Mesenteric fat pad (tissue), 1 donor: ENCODE measurements around the gene PPM1E. TPM values are rescaled to one million over a fixed set of nuclear protein-coding genes. Genes with fewer than 3 reads are reported as not detected.
"Not testable (repeated sequence)": the region's sequence is repeated elsewhere in the genome, so short reads cannot be mapped to it uniquely, and the experiment has no call there.

Experiments
- DNase-seq: peaks from one replicate; pipeline ENCODE4 v3.0.0-alpha.2; 2020; ENCODE audit warnings: low spot score
- total RNA-seq: library from RNA; stranded (reverse); fragmentation: NEBNext Ultra II Directional; extraction: Animal tissue kit (Norgen Biotek cat#: 25700); gene quantifications from one replicate; pipeline ENCODE4 v1.2.1, GENCODE V29; 2021
- donor health status: DM: yes; HTN: yes; CAD: no.

The PPM1E gene
- total RNA-seq, 1 donor from 2014 or later = 0.13 TPM

DNA sequence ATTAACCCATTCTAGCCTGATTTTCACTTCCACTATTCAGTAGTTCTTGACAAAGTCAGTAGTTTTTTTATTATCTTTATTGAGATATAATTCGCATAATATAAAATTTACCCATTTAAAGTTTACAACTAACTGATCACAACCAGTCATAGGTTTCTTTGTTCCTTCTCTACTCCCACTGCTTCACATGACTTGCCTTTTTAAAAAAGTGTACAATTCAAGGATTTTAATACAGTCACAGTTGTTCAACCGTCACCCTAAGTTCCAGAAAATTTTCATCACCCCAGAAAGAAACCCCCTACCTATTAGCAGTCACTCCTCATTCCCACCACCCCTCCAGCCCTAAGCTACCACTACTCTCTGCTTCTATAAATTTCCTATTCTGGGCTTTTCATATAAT lies 188.5 kb downstream of the PPM1E start:
- DNase-seq = no peak

GRCh38 chr17:58947411-58947810 lies 191.8 kb downstream of the PPM1E start:
- no peak for DNase-seq

- DNase-seq = no peak
Measured at GRCh38 chr17:58947824-58948223, 192.2 kb downstream of the PPM1E start.

- not testable (repeated sequence) for DNase-seq
Measured at GRCh38 chr17:58954358-58954757, 198.7 kb downstream of the PPM1E start.

DNA sequence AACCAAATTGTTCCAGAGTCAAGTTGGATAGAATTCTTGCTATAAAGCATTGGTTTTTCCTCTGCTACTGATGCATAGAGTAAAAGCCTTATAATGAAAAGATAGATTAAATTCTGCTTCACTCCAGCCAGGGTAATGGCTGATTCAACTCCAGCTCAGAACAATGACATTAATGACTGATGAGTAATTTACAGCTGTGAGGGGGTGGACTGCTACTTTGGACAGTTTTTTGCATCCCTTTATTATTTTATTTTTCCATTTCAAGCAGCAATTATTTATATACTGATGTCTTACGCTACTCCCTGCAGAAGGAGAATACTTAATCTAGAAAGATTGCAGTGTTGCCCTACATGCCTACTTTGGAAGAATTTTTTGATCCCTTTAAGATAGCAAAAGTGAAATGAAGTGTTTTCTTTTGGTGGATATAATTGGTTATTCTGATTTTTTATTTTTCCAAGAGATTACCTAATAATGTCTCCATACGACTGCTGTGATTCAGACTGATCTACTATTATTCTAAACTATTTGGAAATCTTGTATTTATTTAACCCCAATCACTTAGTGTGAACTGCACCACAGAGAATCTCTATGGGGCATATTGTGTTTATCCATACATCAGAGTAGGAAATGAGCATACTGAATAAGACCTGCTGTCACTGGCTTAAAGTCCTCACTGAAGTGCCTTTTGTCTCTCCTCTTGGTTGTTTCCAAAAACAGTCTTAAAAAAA lies 201.5 kb downstream of the PPM1E start:
- no peak for DNase-seq

GRCh38 chr17:58957725-58958073 lies 202.0 kb downstream of the PPM1E start:
- DNase-seq = not testable (repeated sequence)

GRCh38 chr17:58960068-58960467 lies 204.4 kb downstream of the PPM1E start:
- no peak for DNase-seq

GRCh38 chr17:58965221-58965620 lies 209.6 kb downstream of the PPM1E start:
- no peak for DNase-seq

- DNase-seq = no peak
Measured at GRCh38 chr17:58966208-58966607, 210.6 kb downstream of the PPM1E start.

- DNase-seq = no peak
Measured at GRCh38 chr17:58968426-58969061, 212.9 kb downstream of the PPM1E start.

DNA sequence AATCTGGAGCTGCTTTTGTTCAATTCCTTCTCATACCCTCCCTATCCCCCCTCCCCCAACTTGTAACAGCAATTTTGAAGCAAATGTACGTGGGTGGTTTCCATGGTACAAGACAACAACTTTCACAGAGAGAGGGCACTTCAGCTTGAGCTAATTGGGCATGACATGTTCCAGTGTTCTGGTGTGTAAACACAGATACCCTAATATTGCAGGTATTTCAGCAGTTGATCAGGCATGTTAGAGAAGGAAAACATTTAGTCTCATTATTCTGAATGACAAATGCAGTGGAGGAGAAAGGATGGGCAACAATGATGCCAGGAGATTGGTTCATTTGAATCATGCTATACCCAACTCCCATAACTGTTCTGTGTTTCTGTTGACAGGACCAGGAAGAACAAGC lies 213.5 kb downstream of the PPM1E start:
- DNase-seq = no peak

GRCh38 chr17:58969612-58970011 lies 214.0 kb downstream of the PPM1E start:
- DNase-seq = no peak

DNA sequence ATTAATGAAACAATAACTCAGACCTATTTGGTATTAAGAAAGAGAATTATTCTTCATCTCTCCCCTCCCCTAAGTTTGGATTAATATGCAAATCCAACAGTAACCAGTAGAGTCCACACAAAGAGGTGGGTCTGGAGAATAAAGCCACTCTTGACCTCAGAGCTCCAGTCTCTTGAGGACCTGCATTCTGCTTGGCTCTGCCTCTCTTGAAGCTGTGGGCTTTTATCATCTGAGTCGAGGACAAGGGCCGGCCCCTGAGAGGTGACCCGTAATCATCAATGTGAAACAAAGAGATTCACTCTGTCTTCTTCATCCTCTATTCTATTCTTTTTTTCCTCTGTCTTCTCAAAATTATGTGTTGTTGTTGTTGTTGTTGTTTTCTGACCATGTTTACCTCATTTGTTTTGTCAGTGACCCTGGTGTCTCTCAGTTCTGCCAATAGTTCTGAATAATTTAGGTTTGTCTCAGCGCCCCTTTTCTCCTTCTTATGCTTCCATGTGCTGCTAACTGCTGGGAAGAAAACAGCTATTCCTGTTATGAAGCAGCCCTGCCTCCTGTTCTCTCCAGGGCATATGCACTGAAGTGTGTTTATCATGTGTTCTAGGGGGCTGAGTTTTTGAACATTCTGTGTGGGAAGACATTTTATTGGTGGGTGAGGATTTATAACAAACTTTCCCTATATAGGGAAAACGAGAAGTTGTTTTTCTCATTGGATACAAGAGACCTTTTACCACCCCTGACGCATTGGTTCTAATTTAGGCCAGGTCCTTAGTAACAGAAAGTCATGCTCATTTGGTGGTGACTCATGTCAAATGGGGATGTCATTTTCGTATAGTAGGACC lies 215.2 kb downstream of the PPM1E start:
- DNase-seq = no peak

GRCh38 chr17:58974354-58974753 lies 218.7 kb downstream of the PPM1E start:
- DNase-seq = no peak

DNA sequence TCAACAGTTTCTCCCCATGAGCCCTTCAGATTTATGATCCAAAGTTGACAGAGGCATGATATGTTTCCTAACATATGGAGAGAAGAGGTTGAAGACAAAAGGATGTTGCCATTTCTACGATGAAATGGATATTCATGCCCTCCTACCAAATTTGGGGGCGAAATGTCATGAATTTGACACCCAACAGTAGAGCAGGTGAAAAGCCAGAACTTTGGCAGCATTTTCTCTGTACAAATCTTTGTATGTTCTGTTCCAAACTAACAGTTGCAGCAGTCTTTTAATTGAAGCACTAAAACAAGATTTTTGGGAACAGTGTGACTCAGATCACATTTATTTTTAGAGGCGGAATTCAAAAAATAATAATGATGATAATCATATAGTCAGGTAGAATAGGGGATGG lies 220.9 kb downstream of the PPM1E start:
- no peak for DNase-seq

DNA sequence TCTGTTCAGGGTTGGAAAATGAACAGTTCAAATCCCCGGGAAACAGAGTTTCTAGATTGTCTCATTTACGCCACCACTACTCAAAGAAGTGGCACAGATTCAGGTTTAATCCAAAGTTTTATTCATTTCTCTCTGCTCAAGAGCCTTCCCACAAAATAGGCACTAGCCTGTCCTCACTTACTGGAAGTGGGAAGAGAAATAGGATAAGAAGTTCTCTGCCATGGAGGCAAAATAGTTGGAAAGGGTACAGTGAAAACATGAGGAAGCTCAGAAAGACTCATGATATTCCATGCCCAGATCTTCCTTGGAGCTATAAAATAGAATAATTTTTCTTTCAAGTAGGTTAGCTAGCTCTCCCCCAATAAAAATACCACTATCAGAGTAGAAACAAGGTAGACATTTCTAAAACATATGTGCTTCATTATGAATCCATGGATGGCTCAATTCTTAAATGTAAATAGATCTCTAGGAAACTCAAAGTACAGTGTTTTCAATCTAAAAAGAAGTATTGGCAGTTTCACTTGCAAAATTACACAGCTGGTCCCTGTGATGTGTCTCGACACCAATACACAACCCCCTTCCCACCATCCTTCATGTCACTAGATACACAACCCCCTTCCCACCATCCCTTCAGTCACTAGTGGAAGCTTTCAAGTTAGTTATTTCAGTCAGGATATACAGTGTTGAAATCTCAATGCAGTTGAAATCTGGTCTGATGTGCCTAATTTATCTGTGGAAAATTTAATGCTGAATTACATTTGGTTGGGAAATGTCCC lies 225.2 kb downstream of the PPM1E start:
- no peak for DNase-seq

DNA sequence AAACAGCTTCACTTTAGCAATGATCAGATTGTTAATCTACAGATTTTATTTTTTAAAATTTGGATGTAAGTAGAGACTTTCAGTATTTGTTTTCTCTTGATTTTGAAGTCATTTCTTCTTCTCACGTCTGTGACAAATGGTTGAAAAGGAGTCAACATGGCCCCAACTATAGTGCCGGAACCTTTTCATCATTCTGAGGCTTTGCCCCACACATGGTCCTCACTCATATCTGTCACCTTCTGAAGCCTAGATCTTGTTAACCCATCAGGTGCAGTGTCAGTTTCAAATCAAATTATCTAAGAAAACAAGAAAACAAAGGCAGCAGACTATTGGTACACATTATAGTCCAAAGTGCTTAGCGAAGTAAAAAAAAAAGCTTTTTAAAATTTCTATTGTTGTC lies 227.0 kb downstream of the PPM1E start:
- DNase-seq = no peak

DNA sequence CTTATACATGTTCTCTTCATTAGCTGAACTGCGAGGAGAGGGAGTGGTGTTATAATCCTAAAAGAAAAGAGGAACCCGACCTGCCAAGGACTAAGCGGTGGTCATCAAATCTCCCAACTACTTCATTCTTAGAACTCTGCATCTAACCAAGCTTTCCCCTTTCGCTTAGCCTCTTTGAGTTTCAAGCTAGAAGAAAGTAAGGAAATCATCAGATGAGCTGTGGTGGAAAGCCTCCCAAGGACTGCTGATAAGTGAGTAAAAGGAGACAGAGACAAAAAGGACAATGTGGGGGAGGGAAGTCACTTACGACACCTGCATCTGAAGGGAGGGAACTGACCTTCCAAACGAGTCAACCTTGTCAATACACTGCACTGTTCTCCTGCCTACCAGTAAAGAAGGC lies 229.7 kb downstream of the PPM1E start:
- DNase-seq = no peak

GRCh38 chr17:58985971-58986370 lies 230.3 kb downstream of the PPM1E start:
- DNase-seq = no peak

GRCh38 chr17:58989629-58990028 lies 234.0 kb downstream of the PPM1E start:
- DNase-seq = no peak

- DNase-seq = no peak
Measured at GRCh38 chr17:58991718-58992331, 236.2 kb downstream of the PPM1E start.
